ENCODE measurements around the gene IL21R. TPM values are rescaled to one million over a fixed set of nuclear protein-coding genes. Genes with fewer than 3 reads are reported as not detected.

IL21R gene
- polyA plus RNA-seq, 4 donors = 0.14 to 0.34 (median 0.28) TPM

- peak in 2 of 4 donors; percentile 14 to 46 for DNase-seq (ENCODE audit: low read depth in 4 of 4, low spot score in 3 of 4)
These were observed 59.7 kb downstream of the IL21R start for GRCh38 chr16:27461483-27462171.

GRCh38 chr16:27462200-27462845 lies 60.3 kb downstream of the IL21R start:
- no peak for DNase-seq (ENCODE audit: low read depth in 4 of 4, low spot score in 3 of 4)

GRCh38 chr16:27462846-27463682 lies 61.1 kb downstream of the IL21R start:
- DNase-seq (ENCODE audit: low read depth in 4 of 4, low spot score in 3 of 4) = no peak

GRCh38 chr16:27463741-27464591 lies 62.0 kb downstream of the IL21R start:
- DNase-seq (ENCODE audit: low read depth in 4 of 4, low spot score in 3 of 4) = no peak

- no peak for DNase-seq (ENCODE audit: low read depth in 4 of 4, low spot score in 3 of 4)
These were observed 62.9 kb downstream of the IL21R start for GRCh38 chr16:27464626-27465482.

GRCh38 chr16:27465483-27465879 lies 63.5 kb downstream of the IL21R start:
- DNase-seq (ENCODE audit: low read depth in 4 of 4, low spot score in 3 of 4) = no peak

GRCh38 chr16:27468941-27469531 lies 67.1 kb downstream of the IL21R start:
- DNase-seq (ENCODE audit: low read depth in 4 of 4, low spot score in 3 of 4) = no peak

- no peak for DNase-seq (ENCODE audit: low read depth in 4 of 4, low spot score in 3 of 4)
These were observed 68.8 kb downstream of the IL21R start for GRCh38 chr16:27470567-27471431.

GRCh38 chr16:27471661-27472060 lies 69.7 kb downstream of the IL21R start:
- DNase-seq (ENCODE audit: low read depth in 4 of 4, low spot score in 3 of 4) = no peak

GRCh38 chr16:27472091-27473020 lies 70.4 kb downstream of the IL21R start:
- no peak for DNase-seq (ENCODE audit: low read depth in 4 of 4, low spot score in 3 of 4)

GRCh38 chr16:27473101-27473900 lies 71.3 kb downstream of the IL21R start:
- DNase-seq (ENCODE audit: low read depth in 4 of 4, low spot score in 3 of 4) = no peak

- DNase-seq (ENCODE audit: low read depth in 4 of 4, low spot score in 3 of 4) = no peak
These were observed 72.1 kb downstream of the IL21R start for GRCh38 chr16:27474041-27474440.

GRCh38 chr16:27474921-27475320 lies 72.9 kb downstream of the IL21R start:
- DNase-seq (ENCODE audit: low read depth in 4 of 4, low spot score in 3 of 4) = no peak

- DNase-seq (ENCODE audit: low read depth in 4 of 4, low spot score in 3 of 4) = no peak
These were observed 73.6 kb downstream of the IL21R start for GRCh38 chr16:27475561-27475960.

- no peak for DNase-seq (ENCODE audit: low read depth in 4 of 4, low spot score in 3 of 4)
These were observed 74.3 kb downstream of the IL21R start for GRCh38 chr16:27476240-27476639.

GRCh38 chr16:27480761-27481160 lies 78.8 kb downstream of the IL21R start:
- no peak for DNase-seq (ENCODE audit: low read depth in 4 of 4, low spot score in 3 of 4)
